Stimulated activated CD4-positive, alpha-beta T cell treated with anti-CD3 and anti-CD28 coated beads, TNF-alpha, amount 100 ng/mL, for 1 hour (primary cell): ENCODE measurements around the gene ENPP6.

Experiments
- DNase-seq, 3 donors: peaks; one replicate each; pipeline ENCODE4 v3.0.0-alpha.2; 2020; ENCODE audit warnings: low read depth in 3 of 3, low spot score in 1 of 3

ENPP6 gene

DNA sequence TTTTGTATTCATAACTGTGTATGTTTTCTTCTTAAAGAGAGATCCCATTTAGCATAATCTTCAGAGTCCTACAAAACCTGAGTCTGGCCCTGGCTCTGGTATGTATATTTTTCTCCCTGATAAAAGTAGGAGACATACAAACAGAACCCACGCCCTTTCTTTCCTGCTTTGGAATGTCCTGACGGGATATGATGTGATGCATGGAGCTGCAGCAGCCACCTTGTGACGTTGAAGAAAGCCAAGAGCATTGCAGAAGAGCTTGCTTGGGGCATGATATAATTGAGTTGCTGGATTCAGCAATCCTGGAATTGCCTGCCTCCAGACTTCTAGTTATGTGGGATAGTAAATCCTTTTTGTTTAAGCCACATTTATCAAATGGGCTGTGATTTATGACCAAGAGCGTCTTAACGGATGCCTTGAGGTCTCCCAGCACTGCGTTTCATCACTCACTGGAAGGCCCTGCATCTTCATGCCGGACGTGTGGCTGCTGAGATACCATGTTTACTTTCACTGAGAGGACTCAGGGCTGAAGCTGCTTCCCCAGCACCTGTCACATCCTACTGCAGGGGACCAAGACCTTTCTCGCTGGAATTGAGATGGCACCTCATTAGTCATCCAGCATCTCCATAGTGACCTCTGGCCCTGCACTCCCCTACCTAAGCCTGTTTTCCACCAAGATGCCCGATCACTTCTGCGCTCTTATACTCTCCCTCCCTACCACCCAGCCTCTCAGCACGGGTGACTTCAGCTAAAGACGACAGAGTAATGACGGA is 107.0 kb downstream of the ENPP6 start:
- no peak for DNase-seq

DNA sequence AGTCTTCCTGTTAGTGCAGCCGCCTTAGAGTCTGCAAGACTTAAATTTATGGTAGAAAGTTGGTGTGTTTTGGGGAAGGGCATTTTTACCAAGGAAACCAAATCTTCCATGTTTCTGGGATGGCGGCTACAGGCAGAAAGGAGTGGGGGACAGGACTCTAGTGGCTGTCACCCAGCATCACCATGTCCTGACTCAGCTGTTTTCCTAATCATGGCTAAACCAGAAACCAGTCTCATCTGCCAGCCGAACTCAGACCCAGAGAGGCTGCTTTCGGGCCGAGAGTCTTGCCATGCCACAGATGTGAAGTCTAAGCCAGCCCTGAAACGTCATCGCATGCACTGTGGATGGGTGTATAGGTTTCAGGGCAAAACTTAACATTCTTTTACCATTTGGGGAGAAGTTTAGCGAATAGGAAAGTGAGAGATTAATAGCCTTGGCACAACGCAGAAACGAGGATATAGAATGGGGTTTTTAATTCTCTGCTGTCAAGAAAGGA is 109.6 kb downstream of the ENPP6 start:
- no peak for DNase-seq

DNA sequence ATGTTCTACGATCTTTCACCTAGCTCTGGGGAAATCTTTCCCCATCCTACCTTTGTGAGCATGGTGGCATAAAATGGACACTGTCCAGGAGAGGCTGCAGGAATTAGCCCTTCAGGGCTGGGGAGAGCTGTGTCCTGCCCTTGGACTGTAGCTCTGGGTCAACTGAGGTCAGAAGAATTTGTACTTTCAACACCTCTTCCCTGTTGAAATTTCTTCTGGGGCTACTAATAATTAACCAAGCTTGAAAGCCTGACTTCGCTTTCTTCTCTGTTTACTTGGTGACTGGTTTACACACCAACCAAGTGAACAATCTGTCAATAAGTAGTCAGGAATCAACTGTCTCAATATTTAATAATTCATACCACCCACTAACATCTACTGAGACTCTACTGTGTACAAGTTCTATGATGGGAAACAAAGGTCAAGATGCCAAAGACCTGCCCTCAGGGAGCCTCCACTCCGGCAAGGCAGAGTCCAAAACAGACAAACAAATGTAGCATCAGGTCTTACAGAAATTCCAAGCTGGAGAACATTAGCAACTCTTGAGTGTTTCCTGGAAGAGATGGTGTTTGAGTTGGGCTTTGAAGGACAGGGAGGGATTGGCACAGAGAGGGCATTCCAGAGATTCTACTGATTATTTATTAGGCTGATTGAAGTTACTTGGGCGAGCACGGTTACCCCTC is 113.1 kb downstream of the ENPP6 start:
- DNase-seq: no peak

DNA sequence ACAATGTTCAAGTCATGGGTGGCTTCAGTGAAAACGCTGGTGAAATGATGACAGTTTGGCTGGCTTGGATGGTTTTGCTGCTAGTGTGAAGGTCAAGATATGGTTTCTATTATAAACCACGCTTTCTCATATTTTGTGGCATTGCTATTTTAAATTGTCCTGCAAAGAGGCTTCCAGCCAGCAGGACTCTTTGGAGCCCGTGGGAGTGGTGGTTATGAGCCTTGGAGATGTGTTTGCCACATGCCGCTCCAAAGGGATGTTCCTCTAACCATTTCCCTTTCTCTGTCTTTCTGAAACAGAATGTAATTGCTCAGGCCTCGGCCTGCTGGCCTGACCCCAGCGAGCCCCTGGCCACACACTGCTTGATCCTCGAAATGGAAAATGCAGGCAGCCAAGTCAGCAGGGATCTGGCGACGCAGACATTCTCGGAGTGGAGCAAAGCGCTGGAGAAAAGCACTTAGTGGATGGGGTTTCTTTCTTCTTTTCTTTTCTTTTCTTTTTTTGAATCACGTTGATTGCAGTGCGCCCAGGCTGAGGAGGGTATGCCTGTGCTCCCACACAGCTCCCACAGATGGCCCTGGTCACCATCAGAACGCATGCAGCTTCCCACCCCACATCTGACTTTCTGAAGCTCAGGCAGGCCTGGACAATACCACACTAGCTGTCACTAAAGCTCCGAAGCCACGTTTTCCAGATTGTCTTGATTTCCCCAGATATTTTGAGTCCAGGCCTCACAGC is 114.0 kb downstream of the ENPP6 start:
- DNase-seq: no peak

DNA sequence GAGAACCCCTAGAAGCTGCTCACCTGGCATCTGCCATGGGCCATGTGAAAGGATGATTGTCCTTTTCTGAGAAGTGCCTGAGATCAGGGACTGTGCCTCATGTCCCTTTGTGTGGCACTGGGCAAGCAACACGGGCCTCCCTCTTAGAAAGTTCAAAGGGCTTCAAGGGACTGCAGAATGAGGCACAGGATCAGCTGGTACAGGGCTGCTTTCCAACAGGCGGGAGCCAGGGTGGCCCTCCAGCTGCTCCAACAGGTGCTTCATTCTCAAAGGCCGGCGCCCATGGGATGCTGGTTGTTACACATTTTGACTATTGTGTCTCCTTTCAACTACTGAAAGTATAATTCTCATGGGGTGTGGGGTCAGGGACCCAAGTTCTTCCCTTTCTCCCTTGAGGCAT is 114.7 kb downstream of the ENPP6 start:
- no peak for DNase-seq

DNA sequence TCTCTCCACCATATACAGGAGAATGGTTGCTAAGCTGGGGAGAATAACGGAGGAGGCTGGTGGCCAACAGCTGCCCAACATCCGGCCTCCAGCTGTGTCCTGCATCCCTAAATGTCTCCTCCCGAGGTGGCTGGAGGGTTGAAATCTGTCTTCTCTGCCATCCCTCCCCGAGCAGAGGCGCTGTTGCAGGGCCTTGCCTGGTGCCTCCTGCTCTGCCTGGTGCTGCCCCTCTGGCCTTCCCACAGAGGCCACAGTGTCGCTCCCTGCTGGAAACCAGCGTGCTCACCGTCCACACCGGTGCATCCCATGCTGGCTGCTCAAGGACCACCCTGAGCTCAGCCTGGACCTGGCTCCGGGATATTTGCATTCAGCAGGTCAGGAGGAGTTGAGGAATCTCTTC is 115.2 kb downstream of the ENPP6 start:
- DNase-seq: no peak

DNA sequence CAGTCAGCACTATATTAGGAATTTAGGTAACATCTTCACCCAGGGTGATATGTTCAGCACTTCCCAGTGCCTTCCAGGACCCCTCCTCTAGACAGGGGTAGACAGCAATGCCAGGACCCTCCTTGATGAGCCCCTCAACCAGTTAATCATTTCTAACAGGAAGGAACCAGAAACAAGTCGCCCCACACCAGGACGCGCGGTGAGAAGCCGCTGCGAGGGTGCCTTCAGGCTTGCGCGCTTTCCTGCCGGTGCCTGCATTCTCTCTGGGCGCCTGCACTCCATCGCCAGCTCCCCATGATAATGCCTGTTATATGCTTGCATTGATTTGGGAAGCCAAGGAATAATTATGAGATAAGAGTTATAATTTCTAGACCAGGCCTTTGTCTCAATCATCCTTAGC is 116.0 kb downstream of the ENPP6 start:
- DNase-seq: no peak

DNA sequence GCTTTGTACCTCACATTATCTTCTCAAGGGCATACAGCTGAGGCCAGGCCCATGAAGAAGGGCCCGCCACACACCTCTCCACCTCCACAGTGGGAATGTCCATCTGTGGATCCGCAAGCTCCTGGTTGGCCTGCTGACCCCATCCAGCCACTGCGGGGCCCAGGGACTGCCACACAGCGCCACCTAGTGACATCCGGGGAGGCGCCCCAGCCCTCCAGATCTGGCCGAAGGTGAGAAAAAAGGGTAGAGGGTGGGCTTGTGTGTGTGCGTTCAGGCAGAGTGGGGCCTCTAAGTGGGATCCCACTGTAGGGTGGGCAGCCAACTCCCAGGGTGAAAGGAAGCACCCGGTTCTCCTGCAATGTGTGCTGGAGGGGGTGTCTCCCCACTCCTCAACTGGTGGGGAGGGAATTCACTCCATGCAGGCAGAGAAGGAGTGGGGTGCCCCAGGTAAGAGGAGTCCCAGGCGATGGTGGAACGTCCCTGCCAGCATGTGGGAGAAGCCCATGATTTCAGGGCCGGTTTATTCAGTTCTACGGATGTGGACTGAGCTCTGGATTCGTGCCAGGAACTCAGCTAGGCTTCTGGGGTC is 117.3 kb downstream of the ENPP6 start:
- peak in 1 of 3 donors; percentile 27 for DNase-seq

DNA sequence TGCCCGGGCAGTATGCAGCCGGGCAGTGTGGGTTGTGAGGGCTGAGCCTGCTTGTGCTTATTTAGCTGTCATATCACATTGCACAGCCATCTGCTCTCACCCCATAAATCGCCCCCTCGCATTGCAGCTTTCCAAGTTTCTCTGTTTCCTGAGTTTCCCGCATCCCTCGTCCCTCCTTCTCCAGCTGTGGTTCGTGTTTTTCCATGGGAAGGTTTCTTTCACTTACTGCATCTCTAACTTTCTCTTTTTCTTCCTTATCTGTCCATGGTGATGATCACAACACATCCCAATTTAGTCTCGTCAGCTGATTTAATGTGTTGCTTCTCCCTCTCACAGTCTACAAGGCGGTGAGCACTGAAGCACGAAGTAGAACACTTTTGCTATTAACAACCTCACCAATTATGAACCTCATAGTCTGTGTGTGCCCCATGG is 118.1 kb downstream of the ENPP6 start:
- no peak for DNase-seq

DNA sequence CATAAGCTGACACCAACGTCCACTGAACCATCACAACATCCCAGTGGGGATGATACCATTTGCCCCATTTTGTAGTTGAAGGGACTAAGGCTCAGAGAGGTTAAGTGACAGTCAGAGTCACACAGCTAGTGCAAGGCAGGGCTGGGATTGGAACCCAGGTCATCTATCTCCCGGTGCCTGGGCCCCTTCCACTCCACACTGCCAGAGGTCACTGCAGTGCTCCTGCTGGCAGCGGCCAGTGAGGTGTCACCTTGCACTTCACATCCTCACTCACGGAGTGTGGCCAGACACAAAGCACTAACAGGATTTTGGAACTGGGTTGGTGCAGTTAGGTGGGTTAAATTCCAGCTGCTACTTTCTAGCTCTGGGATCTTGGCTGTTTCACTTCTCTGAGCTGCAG is 118.7 kb downstream of the ENPP6 start:
- no peak for DNase-seq

DNA sequence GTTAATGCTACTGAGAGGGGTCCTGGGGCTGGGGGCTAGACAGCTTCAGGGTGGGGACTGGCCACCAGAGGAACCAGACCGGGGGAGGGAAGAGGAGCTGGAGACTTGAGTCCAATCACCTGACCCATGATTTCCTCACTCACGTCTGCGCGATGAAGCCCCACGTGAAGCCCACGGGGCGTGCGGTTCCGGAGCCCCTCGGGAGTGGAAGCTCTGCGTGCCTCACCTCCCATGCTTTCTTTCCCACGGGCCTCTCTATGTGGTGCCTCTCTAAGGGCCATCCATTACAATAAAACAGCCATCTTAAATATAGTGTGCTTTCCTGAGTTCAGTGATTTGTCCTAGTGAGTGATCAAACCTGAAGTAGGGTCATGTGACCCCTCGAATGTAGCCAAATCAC is 119.9 kb downstream of the ENPP6 start:
- DNase-seq: no peak

DNA sequence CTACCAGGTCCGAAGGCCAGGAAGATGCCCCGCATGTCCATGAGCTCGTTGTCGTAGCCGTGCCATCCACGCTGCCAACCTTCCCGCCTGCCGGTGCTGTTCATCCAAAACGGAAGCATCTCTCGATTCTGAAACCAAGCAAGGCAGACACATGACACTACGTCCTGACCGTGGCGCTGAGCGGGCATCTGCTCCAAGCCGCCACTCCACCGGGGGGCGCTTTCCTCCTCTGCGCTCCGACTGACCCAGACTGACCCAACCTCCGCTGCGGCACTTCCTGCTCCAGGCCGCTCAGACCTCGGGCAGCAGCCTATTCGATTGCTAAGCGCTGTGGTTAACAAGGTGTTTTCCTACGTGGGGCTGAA is 120.5 kb downstream of the ENPP6 start:
- no peak for DNase-seq

DNA sequence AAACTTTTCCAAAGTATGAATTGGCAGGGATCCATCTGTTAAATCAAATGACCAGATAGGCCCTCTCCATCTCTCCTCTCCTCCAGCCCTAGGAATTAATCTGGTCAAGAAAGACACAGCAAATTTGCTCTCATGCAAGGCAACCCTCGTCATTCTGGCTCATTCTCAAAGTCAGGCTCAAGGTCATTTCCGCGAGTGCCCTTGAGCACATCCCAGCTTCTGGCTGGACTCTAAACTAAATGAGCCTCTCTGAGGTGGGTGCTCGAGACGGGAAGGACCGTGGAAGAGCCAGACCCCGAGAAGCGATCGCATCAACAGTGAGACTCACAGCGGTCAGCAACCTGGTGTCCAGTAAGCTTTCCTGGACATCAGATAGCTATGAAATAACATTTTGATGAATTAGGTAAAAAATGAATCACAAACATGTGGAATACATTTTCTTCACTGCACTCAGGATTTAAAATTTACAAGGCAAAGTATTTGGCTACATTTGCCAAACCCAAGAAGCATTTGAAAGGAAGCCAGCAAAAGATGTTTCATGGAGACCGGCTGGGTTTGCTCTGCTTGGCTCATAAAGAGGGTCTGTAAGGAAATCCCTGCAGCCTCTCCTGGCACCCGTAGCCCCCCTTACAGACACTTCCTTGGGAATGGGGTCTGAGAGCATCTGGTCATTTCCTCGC is 121.0 kb downstream of the ENPP6 start:
- no peak for DNase-seq

DNA sequence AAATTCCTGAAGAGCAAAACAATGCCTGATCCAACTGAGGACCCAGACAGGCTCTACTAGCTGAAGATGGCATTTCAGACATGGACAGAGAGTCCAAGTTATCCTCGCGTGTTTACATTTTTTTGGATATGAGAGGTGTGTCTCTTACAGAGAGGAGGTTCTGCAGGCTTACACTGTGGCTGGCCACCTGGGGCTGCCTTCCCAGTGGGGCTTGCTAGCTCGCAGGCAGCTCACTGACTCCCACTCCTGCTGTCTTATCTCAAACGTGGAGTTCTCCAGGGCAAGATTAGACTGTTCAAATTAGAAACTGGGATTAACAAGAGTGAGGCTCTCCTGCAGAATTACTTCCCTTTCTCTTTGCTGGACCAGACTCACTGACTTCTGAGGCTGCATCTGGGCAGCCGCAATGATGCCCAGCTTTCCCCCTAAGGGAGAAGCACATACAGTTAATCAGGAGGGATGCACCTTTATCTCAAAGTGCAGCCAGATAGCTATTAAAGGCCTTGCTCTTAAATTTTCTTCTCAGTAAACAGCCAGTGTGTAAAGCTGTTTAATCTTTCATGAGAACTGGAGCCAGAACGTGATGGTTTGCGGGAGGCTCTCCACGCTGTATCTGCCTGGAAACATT is 123.0 kb downstream of the ENPP6 start:
- no peak for DNase-seq

DNA sequence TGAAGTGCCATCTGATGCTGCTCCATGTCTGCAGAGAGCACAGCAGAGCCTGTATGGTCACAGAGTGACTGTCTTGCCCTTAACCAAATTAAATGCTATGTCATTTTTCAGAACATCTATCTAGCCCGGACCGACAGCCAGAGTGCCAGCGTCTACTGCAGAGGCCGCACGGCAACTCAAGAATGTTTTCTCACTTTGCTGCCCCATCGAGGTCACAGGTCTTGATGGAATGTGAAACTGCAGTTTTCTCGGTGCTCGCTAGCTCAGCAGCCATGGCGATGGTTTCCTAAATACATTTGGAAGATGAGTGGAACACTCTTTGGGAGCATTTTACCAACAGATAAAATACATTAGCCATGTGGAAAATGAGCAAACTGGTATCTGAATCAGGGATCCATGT is 125.7 kb downstream of the ENPP6 start:
- DNase-seq: no peak

DNA sequence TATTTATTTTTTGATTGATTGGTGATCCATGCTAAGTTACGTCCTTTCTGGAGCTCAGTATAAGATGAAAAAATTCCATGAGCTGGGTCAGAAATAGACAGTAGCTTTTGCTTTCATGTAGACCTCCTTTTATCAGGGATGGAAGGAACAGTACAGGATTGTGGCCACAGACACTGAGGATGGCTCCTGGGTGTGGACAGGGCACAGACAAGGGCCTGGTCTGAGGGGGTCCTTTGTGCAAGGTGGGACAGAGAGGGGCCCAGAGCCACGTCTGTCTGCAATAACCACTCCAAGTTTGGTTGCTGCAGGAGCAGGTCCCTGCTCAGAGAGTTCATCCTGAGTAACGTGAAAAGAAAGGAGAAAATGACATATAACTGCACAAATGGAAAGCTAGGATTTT is 127.1 kb downstream of the ENPP6 start:
- no peak for DNase-seq

DNA sequence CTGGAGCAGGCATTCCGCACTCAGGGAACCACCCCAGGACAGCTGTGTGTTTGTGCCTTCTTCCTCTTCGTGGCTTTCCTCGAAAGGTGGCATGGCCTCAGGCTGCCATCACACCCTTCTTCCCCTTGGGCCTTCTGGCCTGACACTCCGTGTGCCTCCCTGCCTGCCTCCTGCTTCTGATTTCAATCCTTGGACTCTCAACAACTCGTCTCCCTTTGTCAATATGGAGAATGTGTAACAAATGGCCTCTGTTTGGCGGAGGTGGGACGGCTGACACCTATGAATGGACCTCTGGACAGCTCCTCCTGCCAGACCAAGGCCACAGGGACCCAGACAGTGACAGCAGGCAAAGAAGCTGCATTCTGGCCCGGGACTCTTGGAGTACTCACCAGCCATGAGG is 137.0 kb downstream of the ENPP6 start:
- no peak for DNase-seq

DNA sequence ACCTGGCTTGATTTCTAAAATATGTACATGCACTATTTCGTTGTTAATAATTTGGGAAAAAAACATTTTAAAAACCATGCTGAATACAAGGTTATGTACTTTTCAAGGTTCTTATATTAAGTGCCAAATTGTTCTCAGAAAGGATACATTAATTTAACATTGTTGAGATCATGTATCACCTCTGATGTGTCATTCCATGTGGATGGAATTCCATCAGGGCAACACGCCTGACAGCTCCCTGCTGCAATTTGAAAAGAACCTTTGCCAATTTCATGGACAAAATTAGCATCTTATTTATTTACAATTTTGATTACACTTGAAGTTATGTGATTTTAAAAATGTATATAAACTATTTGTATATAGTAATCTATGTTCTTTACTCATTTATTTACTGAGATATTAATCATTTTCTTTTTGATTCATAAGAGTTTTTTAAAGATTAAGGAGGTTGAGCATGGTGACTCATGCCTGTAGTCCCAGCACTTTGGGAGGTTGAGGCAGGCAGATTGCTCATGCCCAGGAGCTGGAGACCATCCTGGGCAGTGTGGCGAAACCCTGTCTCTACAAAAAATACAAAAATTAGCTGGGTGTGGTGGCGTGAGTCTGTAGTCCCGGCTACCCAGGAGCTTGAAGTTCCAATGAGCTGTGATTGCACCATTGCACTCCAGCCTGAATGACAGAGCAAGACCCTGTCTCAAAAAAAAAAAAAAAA is 142.8 kb downstream of the ENPP6 start:
- no peak for DNase-seq

DNA sequence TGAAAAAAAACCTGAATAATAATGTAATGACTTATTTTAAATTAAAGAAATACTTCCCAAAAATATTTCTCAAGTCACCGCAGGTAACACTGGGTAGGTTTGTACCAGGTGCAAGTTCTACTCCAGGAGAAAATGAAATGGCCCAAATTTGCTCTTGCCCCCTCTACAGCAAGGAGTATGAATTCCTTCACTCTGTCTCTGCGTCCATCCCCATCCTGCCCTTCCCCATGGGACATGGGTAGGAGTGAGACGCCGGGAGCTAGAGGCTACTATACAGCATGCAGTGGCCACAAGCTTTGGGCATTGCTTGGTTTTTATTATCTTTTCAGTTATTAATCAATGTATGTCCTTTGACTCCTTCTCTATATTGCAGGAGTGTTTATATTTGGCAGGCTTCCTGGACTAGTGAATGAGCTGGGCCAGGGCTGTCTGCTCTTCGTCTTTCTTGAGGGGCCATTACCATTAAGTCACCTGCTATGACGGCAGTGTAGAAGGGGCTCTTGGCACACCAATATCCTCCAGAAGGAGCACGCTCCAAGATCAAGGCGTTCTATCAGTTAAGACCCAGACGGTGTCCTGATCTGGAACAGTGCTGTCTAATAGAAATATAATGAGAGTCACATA is 149.6 kb downstream of the ENPP6 start:
- no peak for DNase-seq
